Measurements from ENCODE around the gene CERS6.

The CERS6 gene

GRCh38 chr2:168449419-168449818 is 6.7 kb upstream of the CERS6 start:
- 0 out of 3 replicates have a peak, but pooled peaks have one; percentile 21 for ATAC-seq
- no peak for TF ChIP-seq CREB5 (CRISPR knock-in tag; IDR thresholded peaks at IDR 0.05; ENCODE audit: low read depth)
- TF ChIP-seq TOX (CRISPR knock-in tag; IDR thresholded peaks at IDR 0.05; ENCODE audit: borderline replicate concordance): no peak
- no peak for TF ChIP-seq BACH2 (CRISPR knock-in tag; IDR thresholded peaks at IDR 0.05; ENCODE audit: borderline replicate concordance)
- TF ChIP-seq ARNTL (CRISPR knock-in tag; IDR thresholded peaks at IDR 0.05; ENCODE audit: borderline replicate concordance, low read depth): no peak
- TF ChIP-seq ZNF8 (CRISPR knock-in tag; IDR thresholded peaks at IDR 0.05): no peak
- TF ChIP-seq ZNF565 (CRISPR knock-in tag; conservative IDR thresholded peaks at IDR 0.05; ENCODE audit: low read depth): no peak
- no peak for TF ChIP-seq PPARA (CRISPR knock-in tag; IDR thresholded peaks at IDR 0.05; ENCODE audit: borderline replicate concordance)
- no peak for TF ChIP-seq POU6F1 (CRISPR knock-in tag; IDR thresholded peaks at IDR 0.05; ENCODE audit: borderline replicate concordance, low read depth)
- no peak for TF ChIP-seq ZFP30 (CRISPR knock-in tag; IDR thresholded peaks at IDR 0.05)
- no peak for TF ChIP-seq TCF4 (CRISPR knock-in tag; IDR thresholded peaks at IDR 0.05; ENCODE audit: borderline replicate concordance)
- TF ChIP-seq ISL1 (CRISPR knock-in tag; IDR thresholded peaks at IDR 0.05): no peak
- TF ChIP-seq GLIS3 (CRISPR knock-in tag; IDR thresholded peaks at IDR 0.05): no peak

- ATAC-seq: no peak
- TF ChIP-seq ZFP3 (CRISPR knock-in tag; IDR thresholded peaks at IDR 0.05) (no peak), ESRRG (CRISPR knock-in tag; IDR thresholded peaks at IDR 0.05) (no peak), PPARA (CRISPR knock-in tag; IDR thresholded peaks at IDR 0.05; ENCODE audit: borderline replicate concordance) (no peak), ZNF8 (CRISPR knock-in tag; IDR thresholded peaks at IDR 0.05) (no peak), TCF4 (CRISPR knock-in tag; IDR thresholded peaks at IDR 0.05; ENCODE audit: borderline replicate concordance) (no peak), ZFP30 (CRISPR knock-in tag; IDR thresholded peaks at IDR 0.05) (no peak)
Measured at GRCh38 chr2:168450171-168450570, 5.9 kb upstream of the CERS6 start.

- no peak for TF ChIP-seq TSHZ2 (CRISPR knock-in tag; IDR thresholded peaks at IDR 0.05)
- no peak for TF ChIP-seq ZFP3 (CRISPR knock-in tag; IDR thresholded peaks at IDR 0.05)
- TF ChIP-seq GLIS3 (CRISPR knock-in tag; IDR thresholded peaks at IDR 0.05): no peak
- TF ChIP-seq SNAI2 (CRISPR knock-in tag; IDR thresholded peaks at IDR 0.05): no peak
- no peak for TF ChIP-seq ZNF565 (CRISPR knock-in tag; conservative IDR thresholded peaks at IDR 0.05; ENCODE audit: low read depth)
- TF ChIP-seq TCF4 (CRISPR knock-in tag; IDR thresholded peaks at IDR 0.05; ENCODE audit: borderline replicate concordance): no peak
- no peak for TF ChIP-seq ARNTL (CRISPR knock-in tag; IDR thresholded peaks at IDR 0.05; ENCODE audit: borderline replicate concordance, low read depth)
- no peak for TF ChIP-seq ISL1 (CRISPR knock-in tag; IDR thresholded peaks at IDR 0.05)
- TF ChIP-seq TOX (CRISPR knock-in tag; IDR thresholded peaks at IDR 0.05; ENCODE audit: borderline replicate concordance): no peak
- TF ChIP-seq RARB (CRISPR knock-in tag; IDR thresholded peaks at IDR 0.05): no peak
- no peak for ATAC-seq
Measured at GRCh38 chr2:168450732-168451131, 5.3 kb upstream of the CERS6 start.

GRCh38 chr2:168452781-168453180 is 3.3 kb upstream of the CERS6 start:
- no peak for ATAC-seq

More at GRCh38 chr2:168452781-168453180, 3.3 kb upstream of the CERS6 start:
- TF ChIP-seq POU6F1 (CRISPR knock-in tag; IDR thresholded peaks at IDR 0.05; ENCODE audit: borderline replicate concordance, low read depth): no peak
- no peak for TF ChIP-seq ZFP3 (CRISPR knock-in tag; IDR thresholded peaks at IDR 0.05)
- TF ChIP-seq TOX (CRISPR knock-in tag; IDR thresholded peaks at IDR 0.05; ENCODE audit: borderline replicate concordance): no peak
- TF ChIP-seq PPARA (CRISPR knock-in tag; IDR thresholded peaks at IDR 0.05; ENCODE audit: borderline replicate concordance): no peak
- TF ChIP-seq CREB5 (CRISPR knock-in tag; IDR thresholded peaks at IDR 0.05; ENCODE audit: low read depth): no peak
- TF ChIP-seq PATZ1 (CRISPR knock-in tag; IDR thresholded peaks at IDR 0.05; ENCODE audit: borderline replicate concordance): no peak
